Measurements from ENCODE around the gene DNAJC11.
"Not testable (repeated sequence)": the region's sequence is repeated elsewhere in the genome, so short reads cannot be mapped to it uniquely, and the experiment has no call there.

DNAJC11 gene

GRCh38 chr1:6668503-6668902 is 33.1 kb downstream of the DNAJC11 start:
- no peak overlapping the region for H2AFZ ChIP-seq (ENCODE audit: low read depth, low read length)
- H3K4me3 ChIP-seq (ENCODE audit: low read depth in 1 of 2, low read length in 2 of 2): no peak overlapping the region
- H3K4me2 ChIP-seq (ENCODE audit: insufficient read depth, low read length): no peak overlapping the region
- H3K27ac ChIP-seq (ENCODE audit: low read length): no peak overlapping the region
- TF ChIP-seq CTCF (IDR thresholded peaks at IDR 0.05; ENCODE audit: borderline replicate concordance, extremely low read depth, low read length, poor library complexity, severe bottlenecking): no peak
- no peak for TF ChIP-seq EZH2 (IDR thresholded peaks at IDR 0.05; ENCODE audit: borderline replicate concordance, low read depth, low read length, severe bottlenecking)
- H3K27me3 ChIP-seq (ENCODE audit: insufficient read depth, low read length, poor library complexity): no peaks in the 10 kb centered on the region
- peaks cover 57% of the 10 kb centered on the region for H3K36me3 ChIP-seq (ENCODE audit: insufficient read depth, low read length)
- no peak for ATAC-seq (ENCODE audit: insufficient read depth, low read depth)
- no peaks in the 10 kb centered on the region for H3K9me3 ChIP-seq (ENCODE audit: insufficient read depth, low read length, severe bottlenecking)
- H3K9ac ChIP-seq (ENCODE audit: low read depth, low read length): no peak overlapping the region
- H3K4me1 ChIP-seq (ENCODE audit: insufficient read depth, low read length): no peaks in the 10 kb centered on the region
- peaks cover 4% of the 10 kb centered on the region; the same call in 1 of the 2 replicates for H3K79me2 ChIP-seq (ENCODE audit: insufficient read depth, low read length)
- peaks cover 3% of the 10 kb centered on the region; the same call in 1 of the 2 replicates for H4K20me1 ChIP-seq (ENCODE audit: insufficient read depth, low read length)
- DNase-seq: no peak

- peaks cover 57% of the 10 kb centered on the region for H3K36me3 ChIP-seq (ENCODE audit: insufficient read depth, low read length)
- H3K4me2 ChIP-seq (ENCODE audit: insufficient read depth, low read length): no peak overlapping the region
Measured at GRCh38 chr1:6667139-6667538, 34.5 kb downstream of the DNAJC11 start.

GRCh38 chr1:6666696-6667095 is 34.9 kb downstream of the DNAJC11 start:
- DNase-seq (no peak), ATAC-seq (ENCODE audit: insufficient read depth, low read depth) (no peak)
- Histone ChIP-seq H3K9ac (ENCODE audit: low read depth, low read length) (no peak overlapping the region), H3K27ac (ENCODE audit: low read length) (no peak overlapping the region), H3K4me1 (ENCODE audit: insufficient read depth, low read length) (no peaks in the 10 kb centered on the region), H3K4me2 (ENCODE audit: insufficient read depth, low read length) (no peak overlapping the region), H2AFZ (ENCODE audit: low read depth, low read length) (no peak overlapping the region), H3K9me3 (ENCODE audit: insufficient read depth, low read length, severe bottlenecking) (no peaks in the 10 kb centered on the region), H3K27me3 (ENCODE audit: insufficient read depth, low read length, poor library complexity) (no peaks in the 10 kb centered on the region), H4K20me1 (ENCODE audit: insufficient read depth, low read length) (peaks cover 8% of the 10 kb centered on the region; the same call in 1 of the 2 replicates), H3K36me3 (ENCODE audit: insufficient read depth, low read length) (peaks cover 52% of the 10 kb centered on the region), H3K79me2 (ENCODE audit: insufficient read depth, low read length) (peaks cover 8% of the 10 kb centered on the region; the same call in 1 of the 2 replicates), H3K4me3 (ENCODE audit: low read depth in 1 of 2, low read length in 2 of 2) (no peak overlapping the region)
- TF ChIP-seq EZH2 (IDR thresholded peaks at IDR 0.05; ENCODE audit: borderline replicate concordance, low read depth, low read length, severe bottlenecking) (no peak), CTCF (IDR thresholded peaks at IDR 0.05; ENCODE audit: borderline replicate concordance, extremely low read depth, low read length, poor library complexity, severe bottlenecking) (no peak)

More at GRCh38 chr1:6667139-6667538, 34.5 kb downstream of the DNAJC11 start:
- no peaks in the 10 kb centered on the region for H3K27me3 ChIP-seq (ENCODE audit: insufficient read depth, low read length, poor library complexity)
- no peaks in the 10 kb centered on the region for H3K9me3 ChIP-seq (ENCODE audit: insufficient read depth, low read length, severe bottlenecking)
- H2AFZ ChIP-seq (ENCODE audit: low read depth, low read length): no peak overlapping the region
- no peak overlapping the region for H3K9ac ChIP-seq (ENCODE audit: low read depth, low read length)
- ATAC-seq (ENCODE audit: insufficient read depth, low read depth) (no peak), DNase-seq (no peak)
- no peaks in the 10 kb centered on the region for H3K4me1 ChIP-seq (ENCODE audit: insufficient read depth, low read length)
- H3K4me3 ChIP-seq (ENCODE audit: low read depth in 1 of 2, low read length in 2 of 2): no peak overlapping the region
- H3K79me2 ChIP-seq (ENCODE audit: insufficient read depth, low read length): peaks cover 8% of the 10 kb centered on the region; the same call in 1 of the 2 replicates
- TF ChIP-seq CTCF (IDR thresholded peaks at IDR 0.05; ENCODE audit: borderline replicate concordance, extremely low read depth, low read length, poor library complexity, severe bottlenecking) (no peak), EZH2 (IDR thresholded peaks at IDR 0.05; ENCODE audit: borderline replicate concordance, low read depth, low read length, severe bottlenecking) (no peak)
- H3K27ac ChIP-seq (ENCODE audit: low read length): no peak overlapping the region
- H4K20me1 ChIP-seq (ENCODE audit: insufficient read depth, low read length): peaks cover 6% of the 10 kb centered on the region; the same call in 1 of the 2 replicates

GRCh38 chr1:6662468-6662867 is 39.1 kb downstream of the DNAJC11 start:
- not testable (repeated sequence) for H3K27me3 ChIP-seq (ENCODE audit: insufficient read depth, low read length, poor library complexity); H2AFZ ChIP-seq (ENCODE audit: low read depth, low read length); H3K9me3 ChIP-seq (ENCODE audit: insufficient read depth, low read length, severe bottlenecking); H3K4me3 ChIP-seq (ENCODE audit: low read depth in 1 of 2, low read length in 2 of 2); H3K27ac ChIP-seq (ENCODE audit: low read length); H3K9ac ChIP-seq (ENCODE audit: low read depth, low read length); H3K4me1 ChIP-seq (ENCODE audit: insufficient read depth, low read length); ATAC-seq (ENCODE audit: insufficient read depth, low read depth); DNase-seq; H3K4me2 ChIP-seq (ENCODE audit: insufficient read depth, low read length)
- peaks cover 39% of the 10 kb centered on the region for H3K36me3 ChIP-seq (ENCODE audit: insufficient read depth, low read length)
- peaks cover 13% of the 10 kb centered on the region for H3K79me2 ChIP-seq (ENCODE audit: insufficient read depth, low read length)
- peaks cover 21% of the 10 kb centered on the region; the same call in 1 of the 2 replicates for H4K20me1 ChIP-seq (ENCODE audit: insufficient read depth, low read length)
